COR-L47 (cell line): ENCODE data around the gene CLEC12A.
"Not testable (repeated sequence)": the region's sequence is repeated elsewhere in the genome, so short reads cannot be mapped to it uniquely, and the experiment has no call there.

ENCODE experiments used
- DNase-seq: peaks from one replicate; lab custom pipeline; 2025; lab: John Stamatoyannopoulos, UW

CLEC12A gene

GRCh38 chr12:9969673-9970072 lies 1.5 kb upstream of the CLEC12A start:
- DNase-seq: no peak

GRCh38 chr12:9973949-9974348 lies 2.7 kb downstream of the CLEC12A start:
- no peak for DNase-seq

GRCh38 chr12:9974731-9975130 lies 3.5 kb downstream of the CLEC12A start:
- DNase-seq: not testable (repeated sequence)

GRCh38 chr12:9975614-9976013 lies 4.4 kb downstream of the CLEC12A start:
- DNase-seq: no peak

GRCh38 chr12:9976626-9977025 lies 5.4 kb downstream of the CLEC12A start:
- not testable (repeated sequence) for DNase-seq

- no peak for DNase-seq
Observed at GRCh38 chr12:9977916-9978315, 6.7 kb downstream of the CLEC12A start.

- no peak for DNase-seq
Observed at GRCh38 chr12:9980126-9980525, 8.9 kb downstream of the CLEC12A start.

- no peak for DNase-seq
Observed at GRCh38 chr12:9991876-9992275, 20.7 kb downstream of the CLEC12A start.

GRCh38 chr12:9992296-9992695 lies 21.1 kb downstream of the CLEC12A start:
- DNase-seq: no peak

GRCh38 chr12:9999016-9999415 lies 27.8 kb downstream of the CLEC12A start, which contains the start of gene CLEC1B:
Gene CLEC1B, minus strand, starts transcription at chr12:9999121. Its CDS starts 21 bp downstream, at chr12:9999100.
- no peak for DNase-seq

GRCh38 chr12:10001171-10001776 lies 30.1 kb downstream of the CLEC12A start:
- no peak for DNase-seq

- no peak for DNase-seq
Observed at GRCh38 chr12:10012630-10013330, 41.6 kb downstream of the CLEC12A start.

GRCh38 chr12:10015450-10015849 lies 44.2 kb downstream of the CLEC12A start:
- DNase-seq: no peak

GRCh38 chr12:10016881-10017280 lies 45.7 kb downstream of the CLEC12A start:
- no peak for DNase-seq

GRCh38 chr12:10018386-10018785 lies 47.2 kb downstream of the CLEC12A start:
- DNase-seq: no peak

- no peak for DNase-seq
Observed at GRCh38 chr12:10021342-10021741, 50.1 kb downstream of the CLEC12A start.

GRCh38 chr12:10025236-10025635 lies 54.0 kb downstream of the CLEC12A start:
- DNase-seq: no peak

- not testable (repeated sequence) for DNase-seq
Observed at GRCh38 chr12:10026666-10027065, 55.5 kb downstream of the CLEC12A start.

GRCh38 chr12:10027311-10027710 lies 56.1 kb downstream of the CLEC12A start:
- DNase-seq: no peak

GRCh38 chr12:10027721-10028120 lies 56.5 kb downstream of the CLEC12A start:
- no peak for DNase-seq

- DNase-seq: no peak
Observed at GRCh38 chr12:10030446-10030845, 59.2 kb downstream of the CLEC12A start, which contains the start of gene CLEC9A. Gene CLEC9A, plus strand, starts transcription at chr12:10030682. Its CDS starts 22,006 bp downstream, at chr12:10052688.

- DNase-seq: no peak
Observed at GRCh38 chr12:10031321-10031720, 60.1 kb downstream of the CLEC12A start.

- no peak for DNase-seq
Observed at GRCh38 chr12:10031771-10032175, 60.6 kb downstream of the CLEC12A start.
